Testis (tissue), 3 donors: Measurements from ENCODE around the gene HS1BP3. TPM values are rescaled to one million over a fixed set of nuclear protein-coding genes. Genes with fewer than 3 reads are reported as not detected.

Experiments
- DNase-seq: peaks from one replicate; pipeline ENCODE4 v3.0.0-alpha.2; 2019
- H3K27ac ChIP-seq, 2 donors: fragments of 200-600 bp; sonication (generic); one replicate each; pipeline ENCODE4 v1.5.1; 2019
- H3K27me3 ChIP-seq: fragments of 200-600 bp; sonication (generic); one replicate; pipeline ENCODE4 v1.5.1; 2019
- H3K36me3 ChIP-seq: fragments of 200-600 bp; sonication (generic); one replicate; pipeline ENCODE4 v1.5.1; 2017; ENCODE audit warnings: low read depth; ENCODE audit errors: missing control alignments
- H3K4me1 ChIP-seq: fragments of 200-600 bp; sonication (generic); one replicate; pipeline ENCODE4 v1.5.1; 2019
- H3K4me3 ChIP-seq, 2 donors: fragments of 200-600 bp; sonication (generic); one replicate each; pipeline ENCODE4 v1.5.1; 2017 to 2019
- H3K9me3 ChIP-seq: fragments of 200-600 bp; sonication (generic); one replicate; pipeline ENCODE4 v1.5.1; 2017
- POLR2A ChIP-seq: fragments of 450-650 bp; IDR thresholded peaks from one replicate; pipeline ENCODE4 v1.6.1; 2017; ENCODE audit warnings: antibody characterized with exemption, mild to moderate bottlenecking, moderate library complexity
- WGBS, 2 donors: methylation state at CpG; one replicate each; pipeline ENCODE4 v1.1.5; 2018; 5-methylcytosine and 5-hydroxymethylcytosine counted together
- intact Hi-C: fragments of 100-400 bp; cut with DNase I; formaldehyde crosslinking; loops from one replicate; pipeline ENCODE4 v1.15.1; 2023; ENCODE audit warnings: low total_unique reads
- polyA plus RNA-seq: library from polyadenylated mRNA; stranded (reverse); fragments of 350-450 nt; fragmentation: Illumina TruSeq; extraction: RNeasy Lipid Tissue Mini Kit (QIAGEN cat#74804); gene quantifications from one replicate; pipeline ENCODE4 v1.2.3, GENCODE V29; 2014; ENCODE audit warnings: low read depth, low replicate concordance; ENCODE audit not compliant: insufficient read depth
- total RNA-seq, 2 donors: library from RNA; depleted of rRNA; stranded (reverse); fragments of >200 nt; gene quantifications; one replicate each; pipeline ENCODE4 v1.2.3, GENCODE V29; 2016
- TF ChIP-seq, protein P1 (sequence below), 3 experiments: fragments of 450-650 bp in 2 of 3; fragments of 200-600 bp in 1 of 3; sonication (generic) in 1 of 3; IDR thresholded peaks; one replicate each; pipeline ENCODE4 v1.5.1; 2016 to 2019; ENCODE audit warnings: antibody characterized with exemption in 3 of 3, mild to moderate bottlenecking in 2 of 3, moderate library complexity in 1 of 3

HS1BP3 gene
- total and polyA plus RNA-seq, 3 donors from 2014 or later, result 23.5 to 31.6 (median 25.0) TPM

DNA sequence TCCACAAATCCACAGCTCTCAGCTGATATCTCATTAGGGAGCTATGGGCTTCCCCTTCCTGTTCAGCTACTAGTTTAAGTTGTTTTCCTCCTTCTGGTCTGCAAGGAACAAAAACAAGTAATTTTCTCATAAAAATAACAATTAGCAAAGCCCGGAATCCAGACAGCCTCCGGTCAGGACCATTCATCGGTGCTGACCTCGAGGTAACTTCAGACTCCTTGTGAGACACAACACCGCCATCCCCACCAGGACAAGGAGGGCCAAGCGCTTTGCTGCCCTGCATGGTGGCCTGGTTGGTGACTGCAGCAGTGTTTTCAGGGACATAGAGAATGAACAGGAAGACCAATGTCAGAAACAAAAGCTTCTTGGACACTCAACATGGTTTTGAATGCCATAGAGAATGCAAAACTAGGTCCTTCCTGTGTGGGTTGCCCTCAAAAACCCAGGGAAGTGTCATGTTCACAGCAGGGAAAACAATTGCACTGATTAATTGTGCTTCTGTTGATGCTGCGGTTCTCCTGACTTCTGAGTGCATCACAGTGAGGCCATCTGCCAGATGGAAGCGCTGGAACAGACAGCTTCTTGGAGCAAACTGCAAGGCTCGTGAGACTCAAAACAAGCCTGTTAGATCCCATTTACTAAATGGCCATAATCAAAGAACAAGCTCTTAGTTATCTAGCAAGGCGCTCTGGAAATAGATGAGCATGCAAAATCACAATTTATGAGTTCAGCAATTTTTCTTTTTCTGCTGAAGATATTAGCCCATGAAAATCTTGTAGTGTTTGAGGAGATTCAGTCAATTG, 77.1 kb downstream of the HS1BP3 start:
- H3K4me1 ChIP-seq, result peaks cover 15% of the 10 kb centered on the region
- intact Hi-C loops, result no loop called here
- DNase-seq, result peak; percentile 68
- no peak overlapping the region for H3K4me3 ChIP-seq
- peak overlapping the region in 1 of 2 donors; percentile 47 for H3K27ac ChIP-seq
- H3K9me3 ChIP-seq, result no peaks in the 10 kb centered on the region
- TF ChIP-seq POLR2A, result no peak
- TF ChIP-seq, protein P1, sequence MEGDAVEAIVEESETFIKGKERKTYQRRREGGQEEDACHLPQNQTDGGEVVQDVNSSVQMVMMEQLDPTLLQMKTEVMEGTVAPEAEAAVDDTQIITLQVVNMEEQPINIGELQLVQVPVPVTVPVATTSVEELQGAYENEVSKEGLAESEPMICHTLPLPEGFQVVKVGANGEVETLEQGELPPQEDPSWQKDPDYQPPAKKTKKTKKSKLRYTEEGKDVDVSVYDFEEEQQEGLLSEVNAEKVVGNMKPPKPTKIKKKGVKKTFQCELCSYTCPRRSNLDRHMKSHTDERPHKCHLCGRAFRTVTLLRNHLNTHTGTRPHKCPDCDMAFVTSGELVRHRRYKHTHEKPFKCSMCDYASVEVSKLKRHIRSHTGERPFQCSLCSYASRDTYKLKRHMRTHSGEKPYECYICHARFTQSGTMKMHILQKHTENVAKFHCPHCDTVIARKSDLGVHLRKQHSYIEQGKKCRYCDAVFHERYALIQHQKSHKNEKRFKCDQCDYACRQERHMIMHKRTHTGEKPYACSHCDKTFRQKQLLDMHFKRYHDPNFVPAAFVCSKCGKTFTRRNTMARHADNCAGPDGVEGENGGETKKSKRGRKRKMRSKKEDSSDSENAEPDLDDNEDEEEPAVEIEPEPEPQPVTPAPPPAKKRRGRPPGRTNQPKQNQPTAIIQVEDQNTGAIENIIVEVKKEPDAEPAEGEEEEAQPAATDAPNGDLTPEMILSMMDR (IDR thresholded peaks at IDR 0.05), result no peak
- no peaks in the 10 kb centered on the region for H3K27me3 ChIP-seq
- no peaks in the 10 kb centered on the region for H3K36me3 ChIP-seq
- WGBS, 2 donors, result 73 to 79% methylated on average over 10 of the region's 10 CpGs

DNA sequence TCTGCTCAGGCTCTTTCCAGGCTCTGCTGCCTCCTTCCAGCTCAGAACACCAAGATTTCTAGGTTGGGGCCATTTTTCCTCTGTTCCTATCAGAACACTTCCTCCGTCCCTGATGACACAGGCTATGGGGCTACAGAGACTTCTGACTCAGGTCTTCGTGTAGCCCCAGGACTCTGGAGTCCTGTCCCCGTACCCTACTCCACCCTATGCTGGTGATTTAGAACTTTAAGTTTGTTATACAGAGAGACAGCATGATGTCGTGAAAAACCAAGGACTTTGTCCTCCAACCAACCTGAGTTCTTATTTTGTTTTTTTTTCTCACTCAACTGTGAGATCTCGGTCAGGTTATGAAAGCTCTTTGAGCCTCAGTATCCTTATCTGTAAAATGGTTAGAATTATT, 78.7 kb downstream of the HS1BP3 start:
- Histone ChIP-seq H3K4me1 (peaks cover 15% of the 10 kb centered on the region), H3K36me3 (no peaks in the 10 kb centered on the region), H3K9me3 (no peaks in the 10 kb centered on the region), H3K27me3 (no peaks in the 10 kb centered on the region), H3K4me3 (no peak overlapping the region), H3K27ac (no peak overlapping the region)
- intact Hi-C loops, result no loop called here
- no peak for DNase-seq
- no peak for TF ChIP-seq POLR2A
- TF ChIP-seq, protein P1 (IDR thresholded peaks at IDR 0.05), result no peak
- 90 to 95% methylated on average over 5 of the region's 5 CpGs for WGBS, 2 donors

DNA sequence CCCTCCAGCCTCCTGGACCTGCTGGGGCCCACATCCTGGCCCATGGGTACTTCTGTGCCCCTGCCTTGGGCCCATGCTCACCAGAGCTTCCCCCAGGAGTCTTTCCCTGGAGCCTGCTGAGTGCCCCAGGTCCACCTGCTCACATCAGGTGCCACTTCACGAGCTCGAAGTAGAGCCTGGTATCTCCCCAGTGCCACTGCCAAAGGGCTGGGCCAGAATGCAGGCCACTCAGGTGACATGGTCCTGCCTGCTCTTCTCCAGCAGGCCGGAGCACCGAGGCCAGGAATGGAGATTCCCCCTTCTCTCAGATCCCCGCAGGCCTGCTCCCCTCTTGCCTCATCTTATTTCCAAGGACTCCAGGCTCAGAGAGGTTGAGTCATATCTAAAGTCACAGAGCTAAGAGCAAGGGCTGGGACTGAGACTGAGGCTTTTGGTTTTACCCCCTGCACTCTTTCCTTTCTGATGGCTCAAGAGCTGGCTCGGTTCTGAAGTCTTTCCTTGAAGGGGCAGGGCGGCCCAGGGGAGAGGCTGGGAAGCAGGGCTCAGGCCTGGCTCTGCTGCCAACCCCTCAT, 79.2 kb downstream of the HS1BP3 start:
- WGBS, 2 donors, result 96 to 100% methylated on average over 4 to 7 of the region's 7 CpGs
- H3K4me1 ChIP-seq, result peaks cover 15% of the 10 kb centered on the region

DNA sequence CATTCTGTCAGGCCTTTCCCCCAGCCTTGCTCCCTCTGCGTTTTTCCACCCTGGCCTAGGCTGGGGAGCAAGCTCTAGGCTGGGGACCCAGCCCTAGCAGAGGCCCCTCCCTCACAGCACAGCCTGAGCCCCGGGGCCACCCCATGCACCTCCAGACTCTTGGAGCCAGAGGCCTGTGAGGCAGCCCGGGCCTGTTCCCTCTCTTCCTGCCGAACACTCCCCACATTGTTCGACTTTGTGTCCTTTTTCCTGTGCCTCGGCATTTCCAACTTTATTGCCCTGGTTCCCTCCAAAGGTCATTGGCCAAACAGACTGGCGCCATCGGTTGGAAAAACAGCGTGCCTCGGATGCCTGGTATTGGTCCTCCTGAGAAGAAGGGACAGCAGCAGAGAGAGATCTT, 79.7 kb downstream of the HS1BP3 start:
- Histone ChIP-seq H3K36me3 (no peaks in the 10 kb centered on the region), H3K4me1 (peaks cover 15% of the 10 kb centered on the region), H3K4me3 (no peak overlapping the region), H3K27me3 (no peaks in the 10 kb centered on the region), H3K27ac (no peak overlapping the region), H3K9me3 (no peaks in the 10 kb centered on the region)
- intact Hi-C loops, result no loop called here
- no peak for TF ChIP-seq POLR2A
- TF ChIP-seq, protein P1 (IDR thresholded peaks at IDR 0.05), result no peak
- no peak for DNase-seq
- WGBS, 2 donors, result 84 to 93% methylated on average over 10 of the region's 10 CpGs

More for the DNA sequence above, 79.2 kb downstream of the HS1BP3 start:
- TF ChIP-seq POLR2A, result no peak
- TF ChIP-seq, protein P1 (IDR thresholded peaks at IDR 0.05), result no peak
- no peaks in the 10 kb centered on the region for H3K27me3 ChIP-seq
- H3K9me3 ChIP-seq, result no peaks in the 10 kb centered on the region
- no peak overlapping the region for H3K4me3 ChIP-seq
- no peaks in the 10 kb centered on the region for H3K36me3 ChIP-seq
- DNase-seq, result no peak
- intact Hi-C loops, result no loop called here
- H3K27ac ChIP-seq, result no peak overlapping the region
